Right ventricle myocardium inferior (tissue), 1 donor: ENCODE measurements around the gene CLIC3. TPM values are rescaled to one million over a fixed set of nuclear protein-coding genes. Genes with fewer than 3 reads are reported as not detected.
A peak's percentile ranks its signal among the peaks of the same experiment; 100 is the strongest.

Source experiments
- ATAC-seq: fragments of 200-7000 bp; cut with Tn5 transposase; one replicate; pipeline ENCODE4 v1.9.1; 2020; ENCODE audit warnings: mild to moderate bottlenecking, moderate library complexity
- DNase-seq: peaks from one replicate; pipeline ENCODE4 v3.0.0; 2021; ENCODE audit errors: missing footprints
- intact Hi-C: fragments of 100-400 bp; cut with DNase I; formaldehyde crosslinking; loops from one replicate; pipeline ENCODE4 v1.11.0; 2022
- total RNA-seq: library from RNA; stranded (reverse); fragmentation: NEBNext Ultra II Directional; extraction: Animal tissue kit (Norgen Biotek cat#: 25700); gene quantifications from one replicate; pipeline ENCODE4 v1.2.1, GENCODE V29; 2021
- donor health status: DM: no; HTN: yes; CAD: no; lungs with severe emphysema.

CLIC3 gene
- total RNA-seq, 1 donor from 2014 or later: 1.1 TPM

DNA sequence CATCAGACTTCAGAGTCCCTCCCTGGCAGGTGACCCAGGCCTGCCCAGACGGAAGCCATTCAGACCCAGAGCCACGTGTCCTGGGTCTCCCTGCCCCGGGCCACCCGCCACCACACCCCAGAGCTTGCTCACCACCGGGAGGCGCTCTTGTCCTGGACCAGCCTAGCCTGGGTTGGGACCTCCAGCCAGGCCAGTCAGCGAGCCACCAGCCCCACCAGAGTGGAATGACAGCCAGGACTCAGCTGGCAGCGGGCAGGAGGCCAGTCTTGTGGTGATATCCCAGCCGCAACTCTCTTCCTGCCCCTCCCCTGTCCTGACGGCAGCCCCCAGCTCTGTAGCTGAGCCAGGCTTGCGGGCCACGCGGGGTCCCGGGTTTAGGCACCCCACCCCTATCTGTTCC lies 20.7 kb downstream of the CLIC3 start:
- intact Hi-C loops: no loop called here
- ATAC-seq (no peak), DNase-seq (peak; percentile 80)

DNA sequence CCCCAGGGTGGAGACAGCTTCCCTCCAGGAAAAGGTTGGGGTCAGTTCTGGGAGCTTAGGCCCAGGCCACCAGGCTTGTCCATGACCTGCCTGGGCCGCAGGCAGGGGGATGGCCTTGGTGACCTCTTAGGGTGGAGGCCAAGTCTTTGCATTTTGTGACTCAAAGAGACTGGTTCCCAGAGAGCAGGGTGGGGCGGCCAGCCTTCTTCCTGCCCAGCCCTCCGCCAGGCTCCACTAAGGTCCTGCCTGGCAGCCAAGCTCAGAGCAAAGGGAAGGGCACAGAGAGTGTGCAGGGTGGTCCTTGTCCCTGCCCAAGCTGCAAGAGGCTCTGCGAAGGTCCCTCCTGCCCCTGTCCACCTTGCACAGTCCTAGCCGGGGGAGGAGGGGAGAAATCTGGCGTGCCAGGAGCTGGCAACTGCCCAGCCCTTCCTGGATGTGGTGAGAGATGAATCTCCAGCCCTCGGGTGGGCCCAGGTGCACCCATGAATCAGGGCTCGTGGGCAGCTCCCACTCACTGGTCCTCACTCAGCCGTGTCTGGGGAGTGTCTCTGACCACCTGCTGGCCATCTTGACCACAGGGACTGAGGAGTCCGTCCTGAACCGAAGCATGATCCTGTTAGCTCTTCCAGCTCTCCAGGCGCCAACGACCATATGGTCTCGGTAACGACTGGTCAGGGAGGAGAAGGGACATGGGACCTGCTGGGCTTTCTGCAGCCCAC lies 21.4 kb downstream of the CLIC3 start:
- no peak for ATAC-seq
- DNase-seq: no peak
- intact Hi-C loops: no loop called here

- ATAC-seq (no peak), DNase-seq (no peak)
- intact Hi-C loops: no loop called here
Measured at GRCh38 chr9:136973618-136974617, 22.4 kb downstream of the CLIC3 start.

GRCh38 chr9:136972743-136973142 lies 23.6 kb downstream of the CLIC3 start:
- intact Hi-C loops: no loop called here
- no peak for DNase-seq
- ATAC-seq: no peak

DNA sequence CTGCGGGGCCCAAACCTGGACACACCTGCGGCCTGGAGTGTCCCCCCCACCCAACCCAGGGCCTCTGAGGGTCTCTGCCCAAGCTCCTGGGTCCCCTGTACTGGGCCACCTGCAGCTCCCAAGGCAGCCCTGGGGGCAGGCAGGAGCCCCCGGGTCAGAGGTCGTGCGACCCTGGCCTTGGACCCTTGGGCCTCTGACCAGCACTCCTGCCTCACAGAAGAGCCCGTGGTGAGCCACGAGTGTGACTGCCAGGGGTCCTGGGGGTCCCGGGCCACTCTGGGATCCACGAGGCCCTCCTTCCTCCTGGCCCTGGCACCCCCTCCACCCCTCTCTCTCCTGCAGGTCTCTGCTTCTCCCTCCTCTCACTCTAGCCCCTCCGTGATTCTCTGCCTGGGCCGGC lies 24.0 kb downstream of the CLIC3 start:
- intact Hi-C loops: no loop called here
- DNase-seq: no peak
- ATAC-seq: no peak

GRCh38 chr9:136971746-136972145 lies 24.6 kb downstream of the CLIC3 start:
- ATAC-seq (no peak), DNase-seq (no peak)
- intact Hi-C loops: no loop called here

GRCh38 chr9:136970361-136970760 lies 26.0 kb downstream of the CLIC3 start:
- DNase-seq: no peak
- no peak for ATAC-seq
- intact Hi-C loops: no loop called here

DNA sequence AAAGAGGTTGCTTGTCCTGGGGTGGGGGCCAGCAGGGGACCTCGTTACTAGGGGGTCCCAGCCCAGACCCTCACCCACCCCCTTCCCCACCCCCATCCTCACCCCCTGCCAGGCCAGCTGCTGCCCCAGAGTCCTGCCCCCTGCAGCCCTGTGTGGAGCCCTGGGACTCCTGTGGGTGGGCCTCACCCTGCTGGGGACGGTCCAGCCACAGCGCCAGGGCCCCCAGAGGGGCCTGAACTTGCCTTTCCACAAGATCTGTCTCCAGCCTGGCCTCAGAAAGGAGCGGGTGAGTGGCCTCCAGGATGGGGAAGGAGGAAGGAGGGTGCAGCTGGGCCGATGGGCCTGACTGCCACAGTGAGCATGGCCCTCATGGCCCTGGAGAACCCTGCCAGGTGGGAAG lies 26.6 kb downstream of the CLIC3 start:
- no peak for DNase-seq

GRCh38 chr9:136969150-136969549 lies 27.2 kb downstream of the CLIC3 start:
- intact Hi-C loops: no loop called here
- ATAC-seq: no peak
- no peak for DNase-seq

More for the DNA sequence above, 26.6 kb downstream of the CLIC3 start:
- ATAC-seq: no peak
- intact Hi-C loops: no loop called here

- DNase-seq (no peak), ATAC-seq (peak; percentile 29)
- intact Hi-C loops: no loop called here
Measured at GRCh38 chr9:136968333-136969127, 27.8 kb downstream of the CLIC3 start.

DNA sequence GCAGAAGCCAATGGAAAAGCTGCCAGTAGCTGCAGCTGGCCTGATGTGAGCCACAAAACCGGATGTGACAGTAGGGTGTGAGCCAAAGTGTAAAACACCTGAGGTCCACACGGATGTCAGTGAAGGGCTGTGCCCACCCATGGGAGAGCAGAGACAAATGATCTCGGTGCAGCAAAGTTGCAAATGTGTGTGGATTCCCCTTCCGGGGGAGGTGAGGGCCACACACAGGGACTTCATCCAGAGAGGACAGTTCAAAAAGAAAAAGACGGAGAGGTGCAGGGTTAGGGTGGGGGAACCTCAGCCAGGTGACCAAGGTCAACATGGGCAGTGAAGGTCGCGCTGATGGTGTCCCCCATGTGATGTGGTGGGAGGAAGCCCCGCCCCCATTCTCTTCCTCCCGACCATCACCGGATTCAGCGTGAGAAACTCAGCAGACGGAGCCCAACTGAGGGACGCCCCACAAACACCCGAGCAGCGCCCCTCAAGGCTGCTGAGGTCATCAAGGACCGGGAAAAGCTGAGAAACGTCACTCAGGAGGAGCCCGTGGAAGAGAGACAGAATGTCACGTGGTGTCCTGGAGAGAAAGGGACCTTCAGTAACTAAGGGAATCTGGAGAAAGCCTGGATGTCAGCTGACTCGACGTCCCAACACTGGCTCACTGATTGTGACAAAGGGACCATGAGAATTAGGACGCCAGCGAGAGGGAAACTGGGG lies 30.4 kb downstream of the CLIC3 start:
- intact Hi-C loops: no loop called here
- no peak for DNase-seq
- ATAC-seq: no peak

GRCh38 chr9:136964833-136965422 lies 31.4 kb downstream of the CLIC3 start:
- DNase-seq: no peak
- ATAC-seq: no peak
- intact Hi-C loops: no loop called here

- ATAC-seq: no peak
- intact Hi-C loops: no loop called here
Measured at GRCh38 chr9:136964171-136964689, 32.1 kb downstream of the CLIC3 start.

DNA sequence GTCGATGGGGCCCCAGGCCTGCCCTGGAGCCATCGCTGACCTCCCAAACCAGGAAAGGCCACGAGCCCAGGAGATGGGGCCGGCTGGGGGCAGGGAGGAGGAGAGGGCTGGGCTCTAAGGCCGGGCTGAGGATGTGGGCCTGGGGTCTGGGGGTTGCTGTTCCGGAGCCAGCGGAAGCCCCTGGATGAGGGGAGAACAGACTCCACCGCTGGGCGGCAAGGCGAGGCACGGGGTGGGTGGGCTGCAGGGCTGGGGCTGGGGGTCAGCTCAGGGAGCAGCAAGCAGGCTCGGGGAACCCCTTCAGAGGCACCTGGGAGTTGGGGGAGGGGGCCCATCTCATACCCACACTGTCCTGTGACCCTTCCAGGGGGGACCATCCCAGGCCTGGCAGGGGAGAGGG lies 32.6 kb downstream of the CLIC3 start:
- DNase-seq: no peak
- intact Hi-C loops: no loop called here
- ATAC-seq: no peak

More at GRCh38 chr9:136964171-136964689, 32.1 kb downstream of the CLIC3 start:
- no peak for DNase-seq

DNA sequence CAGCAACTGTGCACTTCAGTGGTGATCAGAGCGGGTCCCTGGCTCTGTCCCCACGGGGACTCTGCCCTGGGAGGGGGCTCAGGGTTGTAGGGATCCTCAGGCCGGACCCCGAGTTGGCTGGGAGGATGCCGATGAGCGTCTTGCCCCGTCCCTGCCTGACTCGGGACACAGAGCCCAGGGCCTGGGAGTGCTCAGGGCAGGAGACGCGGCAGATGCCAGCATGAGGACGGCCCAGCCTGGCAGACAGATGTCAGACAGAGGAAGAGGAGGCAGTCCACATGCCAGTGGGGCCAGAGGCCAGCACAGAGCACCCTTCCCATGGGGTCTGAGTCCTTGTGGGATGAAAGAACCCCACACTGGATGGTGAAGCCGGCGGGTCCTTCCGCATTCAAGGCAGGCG lies 33.0 kb downstream of the CLIC3 start:
- DNase-seq (no peak), ATAC-seq (no peak)
- intact Hi-C loops: no loop called here

- intact Hi-C loops: no loop called here
- ATAC-seq (no peak), DNase-seq (no peak)
Measured at GRCh38 chr9:136962701-136963248, 33.6 kb downstream of the CLIC3 start.

DNA sequence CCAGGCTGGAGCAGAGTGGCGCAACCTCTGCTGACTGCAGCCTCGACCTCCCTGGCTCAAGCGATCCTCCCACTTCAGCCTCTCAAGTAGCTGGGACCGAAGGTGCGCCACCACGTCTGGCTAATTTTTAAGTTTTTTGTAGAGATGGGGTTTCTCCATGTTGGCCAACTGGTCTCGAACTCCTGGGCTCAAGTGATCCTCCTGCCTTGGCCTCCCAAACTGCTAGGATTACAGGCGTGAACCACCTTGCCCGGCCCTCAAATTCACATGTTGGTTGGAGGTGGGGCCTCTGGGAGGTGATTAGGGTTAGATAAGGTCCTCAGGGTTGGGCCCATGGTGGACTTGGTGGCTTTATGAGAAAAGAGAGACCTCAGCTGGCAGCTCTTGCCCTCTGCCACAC lies 34.2 kb downstream of the CLIC3 start:
- DNase-seq (no peak), ATAC-seq (no peak)
- intact Hi-C loops: no loop called here
